PC-9 (cell line): ENCODE data around the gene PFDN6. TPM values are rescaled to one million over a fixed set of nuclear protein-coding genes. Genes with fewer than 3 reads are reported as not detected.

ENCODE experiments used
- BruUV-seq: library from RNA; stranded (reverse); fragments of 400-500 nt; replicated peaks from 2 replicates; lab custom pipeline; 2021; lab: Mats Ljungman, UMichigan
- CTCF ChIA-PET: fragments of 300-600 bp; sonication (Branson Sonifier 250); formaldehyde crosslinking; loops from one replicate; lab custom pipeline; 2022; ENCODE audit warnings: antibody characterized with exemption; lab: Charles Lee
- POLR2A ChIA-PET: fragments of 300-600 bp; sonication (Branson Sonifier 250); formaldehyde crosslinking; loops from one replicate; lab custom pipeline; 2022; ENCODE audit warnings: antibody characterized with exemption; ENCODE audit not compliant: unreplicated experiment; lab: Charles Lee
- DNase-seq, 2 experiments: peaks; one replicate each; pipeline versions ENCODE4 v3.0.0 to v3.0.0-alpha.2; 2015 to 2022; ENCODE audit warnings: mixed read lengths in 1 of 2
- H2AFZ ChIP-seq: fragments of 200-600 bp; sonication (generic); 2 replicates; pipeline ENCODE4 v1.8.1; 2017; ENCODE audit warnings: antibody characterized with exemption
- H3F3A ChIP-seq: fragments of 200-600 bp; sonication (generic); 2 replicates; pipeline ENCODE4 v1.8.1; 2017; ENCODE audit warnings: antibody characterized with exemption, mild to moderate bottlenecking, low read depth; ENCODE audit not compliant: insufficient read depth
- H3K27ac ChIP-seq: fragments of 200-600 bp; sonication (generic); 2 replicates; pipeline ENCODE4 v1.6.1; 2016; ENCODE audit warnings: mixed run types
- H3K27me3 ChIP-seq: fragments of 200-600 bp; sonication (generic); 2 replicates; pipeline ENCODE4 v1.6.1; 2016; ENCODE audit warnings: low read depth, mixed run types; ENCODE audit not compliant: insufficient read depth
- H3K36me3 ChIP-seq: fragments of 200-600 bp; sonication (generic); 2 replicates; pipeline ENCODE4 v1.6.1; 2016; ENCODE audit warnings: low read depth, mixed run types
- H3K4me1 ChIP-seq: fragments of 200-600 bp; sonication (generic); replicated peaks from 2 replicates; pipeline ENCODE4 v1.6.1; 2016; ENCODE audit warnings: mixed run types; ENCODE audit not compliant: insufficient read depth
- H3K4me2 ChIP-seq: fragments of 200-600 bp; sonication (generic); 2 replicates; pipeline ENCODE4 v1.6.1; 2017; ENCODE audit warnings: mixed run types
- H3K4me3 ChIP-seq: fragments of 200-600 bp; sonication (generic); 2 replicates; pipeline ENCODE4 v1.6.1; 2016; ENCODE audit warnings: mixed run types
- H3K79me2 ChIP-seq: fragments of 200-600 bp; sonication (generic); 2 replicates; pipeline ENCODE4 v1.6.1; 2017; ENCODE audit warnings: low read depth, mixed run types
- H3K9me2 ChIP-seq: fragments of 200-600 bp; sonication (generic); 2 replicates; pipeline ENCODE4 v1.8.1; 2017; ENCODE audit warnings: mild to moderate bottlenecking; ENCODE audit not compliant: insufficient read depth
- H3K9me3 ChIP-seq: fragments of 200-600 bp; sonication (generic); 2 replicates; pipeline ENCODE4 v1.8.1; 2016; ENCODE audit warnings: low read depth; ENCODE audit not compliant: insufficient read depth
- H4K20me1 ChIP-seq: fragments of 200-600 bp; sonication (generic); 2 replicates; pipeline ENCODE4 v1.8.1; 2017; ENCODE audit not compliant: insufficient read depth
- CTCF ChIP-seq: fragments of 200-600 bp; sonication (generic); conservative IDR thresholded peaks from 2 replicates; pipeline ENCODE4 v1.6.1; 2017; ENCODE audit warnings: mixed run types, antibody characterized with exemption, mild to moderate bottlenecking, moderate library complexity
- EZH2 ChIP-seq: fragments of 200-600 bp; sonication (generic); IDR thresholded peaks from 2 replicates; pipeline ENCODE4 v1.8.0; 2017; ENCODE audit warnings: antibody characterized with exemption, low read depth
- intact Hi-C: fragments of 100-400 bp; cut with micrococcal nuclease; formaldehyde crosslinking; loops from one replicate; pipeline ENCODE4 v1.10.0; 2022; ENCODE audit not compliant: unreplicated experiment
- microRNA-seq: library from miRNA; unstranded; fragments of <30 nt; microRNA quantifications from one replicate; pipeline ENCODE4 v1.2.0, GENCODE V29; 2021; ENCODE audit warnings: borderline number of aligned reads, borderline replicate concordance
- total RNA-seq: library from RNA; stranded (reverse); gene quantifications from 2 replicates; pipeline ENCODE4 v1.2.3, GENCODE V29; 2021

PFDN6 gene
- total RNA-seq, 1 experiment from 2014 or later, result 57.2 TPM

GRCh38 chr6:33339193-33339592 lies 49.8 kb downstream of the PFDN6 start:
- Histone ChIP-seq H3K9me2 (no peaks in the 10 kb centered on the region), H2AFZ (no peak overlapping the region), H3K9me3 (no peaks in the 10 kb centered on the region), H3K4me1 (no peaks in the 10 kb centered on the region), H4K20me1 (no peaks in the 10 kb centered on the region), H3F3A (no peaks in the 10 kb centered on the region), H3K4me2 (no peak overlapping the region), H3K36me3 (no peaks in the 10 kb centered on the region), H3K27ac (no peak overlapping the region), H3K79me2 (no peaks in the 10 kb centered on the region), H3K27me3 (no peaks in the 10 kb centered on the region), H3K4me3 (no peak overlapping the region)
- CTCF ChIA-PET, result no interaction called here
- DNase-seq, result no peak
- POLR2A ChIA-PET, result no interaction called here
- BruUV-seq, result no TSS peak
- TF ChIP-seq EZH2 (no peak), CTCF (no peak)
- intact Hi-C loops, result no loop called here

Small RNAs within 50 kb of the gene (microRNA-seq; reads per million reads assigned to microRNA genes)
- gene MIR6834 (not detected), gene MIR6873 (not detected)

Other genes with a start within 250 kb of the PFDN6 start
- not detected in 2 replicates for gene HLA-DPA1, start 216.0 kb upstream of the PFDN6 start, total RNA-seq
- gene HLA-DPB1, start 213.6 kb upstream of the PFDN6 start, total RNA-seq, result not detected in 2 replicates
- gene COL11A2, start 97.1 kb upstream of the PFDN6 start, total RNA-seq, result 2.2 and 3.4 TPM in 2 replicates
- 49.8 and 51.5 TPM in 2 replicates for gene RXRB, start 88.9 kb upstream of the PFDN6 start, total RNA-seq
- 96.4 and 110 TPM in 2 replicates for gene SLC39A7, start 88.7 kb upstream of the PFDN6 start, total RNA-seq
- gene HSD17B8, start 84.9 kb upstream of the PFDN6 start, total RNA-seq, result 16.4 and 25.4 TPM in 2 replicates
- 18.9 and 19.2 TPM in 2 replicates for gene RING1, start 81.1 kb upstream of the PFDN6 start, total RNA-seq
- gene VPS52, start 17.7 kb upstream of the PFDN6 start, total RNA-seq, result 46.2 and 48.3 TPM in 2 replicates
- gene RPS18, start 17.5 kb upstream of the PFDN6 start, total RNA-seq, result 2,057 and 2,442 TPM in 2 replicates
- 10.3 and 12.8 TPM in 2 replicates for gene B3GALT4, start 12.5 kb upstream of the PFDN6 start, total RNA-seq
- gene WDR46, start 362 bp upstream of the PFDN6 start, total RNA-seq, result 52.4 and 59.6 TPM in 2 replicates
- 99.3 and 102 TPM in 2 replicates for gene RGL2, start 9.3 kb downstream of the PFDN6 start, total RNA-seq
- gene TAPBP, start 24.5 kb downstream of the PFDN6 start, total RNA-seq, result 156 and 194 TPM in 2 replicates
- 16.5 and 20.8 TPM in 2 replicates for gene ZBTB22, start 28.1 kb downstream of the PFDN6 start, total RNA-seq
- 60.1 and 61.6 TPM in 2 replicates for gene DAXX, start 33.4 kb downstream of the PFDN6 start, total RNA-seq
- gene KIFC1, start 102.2 kb downstream of the PFDN6 start, total RNA-seq, result 82.9 and 91.4 TPM in 2 replicates
- gene PHF1, start 121.4 kb downstream of the PFDN6 start, total RNA-seq, result 47.6 and 52.0 TPM in 2 replicates
- gene CUTA, start 128.5 kb downstream of the PFDN6 start, total RNA-seq, result 213 and 220 TPM in 2 replicates
- gene SYNGAP1, start 130.5 kb downstream of the PFDN6 start, total RNA-seq, result 13.6 and 17.7 TPM in 2 replicates
- 7.9 and 8.4 TPM in 2 replicates for gene ZBTB9, start 165.0 kb downstream of the PFDN6 start, total RNA-seq